H9 (cell line): Measurements from ENCODE around the gene FAM76B. TPM values are rescaled to one million over a fixed set of nuclear protein-coding genes. Genes with fewer than 3 reads are reported as not detected.

ENCODE experiments used
- DNase-seq: peaks from one replicate; pipeline ENCODE4 v3.0.0-alpha.2; 2017
- H2AFZ ChIP-seq: one replicate; pipeline ENCODE4 v1.6.1; 2013; ENCODE audit warnings: mild to moderate bottlenecking, low read length, control low read depth, moderate library complexity
- H2AK5ac ChIP-seq: 2 replicates; pipeline ENCODE4 v1.6.1; 2013; ENCODE audit warnings: low read length, control low read depth, mixed read lengths; ENCODE audit not compliant: insufficient read length
- H2BK120ac ChIP-seq: one replicate; pipeline ENCODE4 v1.6.1; 2013; ENCODE audit warnings: low read depth, mild to moderate bottlenecking, low read length, control low read depth, inconsistent platforms; ENCODE audit not compliant: poor library complexity, severe bottlenecking
- H2BK12ac ChIP-seq: 2 replicates; pipeline ENCODE4 v1.6.1; 2013; ENCODE audit warnings: low read length, control low read depth, mixed read lengths, low read depth; ENCODE audit not compliant: insufficient read length
- H2BK15ac ChIP-seq: 2 replicates; pipeline ENCODE4 v1.6.1; 2013; ENCODE audit warnings: low read depth, low read length, control low read depth
- H2BK20ac ChIP-seq: one replicate; pipeline ENCODE4 v1.6.1; 2013; ENCODE audit warnings: low read depth, mild to moderate bottlenecking, low read length, control low read depth, inconsistent platforms; ENCODE audit not compliant: poor library complexity, severe bottlenecking
- H2BK5ac ChIP-seq: 2 replicates; pipeline ENCODE4 v1.6.1; 2013; ENCODE audit warnings: low read length, control low read depth, mixed read lengths; ENCODE audit not compliant: insufficient read length
- H3K14ac ChIP-seq: 2 replicates; pipeline ENCODE4 v1.6.1; 2013; ENCODE audit warnings: low read length, control low read depth; ENCODE audit not compliant: insufficient read depth
- H3K18ac ChIP-seq: 2 replicates; pipeline ENCODE4 v1.6.1; 2013; ENCODE audit warnings: low read depth, mild to moderate bottlenecking, mixed read lengths, low read length, control low read depth; ENCODE audit not compliant: insufficient read length
- H3K23ac ChIP-seq: 2 replicates; pipeline ENCODE4 v1.6.1; 2013; ENCODE audit warnings: low read length, control low read depth, mixed read lengths, low read depth; ENCODE audit not compliant: insufficient read length
- H3K23me2 ChIP-seq: 2 replicates; pipeline ENCODE4 v1.6.1; 2013; ENCODE audit warnings: low read depth, mild to moderate bottlenecking, mixed read lengths, low read length, control low read depth; ENCODE audit not compliant: insufficient read length, poor library complexity, severe bottlenecking
- H3K27ac ChIP-seq: 2 replicates; pipeline ENCODE4 v1.5.1; 2013; ENCODE audit warnings: low read length, control low read depth, mixed read lengths, low read depth; ENCODE audit not compliant: insufficient read length
- H3K27me3 ChIP-seq: 2 replicates; pipeline ENCODE4 v1.6.1; 2013; ENCODE audit warnings: low read length, control low read depth, inconsistent platforms; ENCODE audit not compliant: insufficient read depth
- H3K4ac ChIP-seq: 2 replicates; pipeline ENCODE4 v1.6.1; 2013; ENCODE audit warnings: low read depth, mild to moderate bottlenecking, control low read depth, inconsistent platforms, low read length, moderate library complexity
- H3K4me1 ChIP-seq: 2 replicates; pipeline ENCODE4 v1.6.1; 2013; ENCODE audit warnings: low read length, control low read depth, inconsistent platforms; ENCODE audit not compliant: insufficient read depth
- H3K4me2 ChIP-seq: 2 replicates; pipeline ENCODE4 v1.6.1; 2013; ENCODE audit warnings: low read length, control low read depth, mixed read lengths; ENCODE audit not compliant: insufficient read length, insufficient read depth
- H3K56ac ChIP-seq: 2 replicates; pipeline ENCODE4 v1.6.1; 2013; ENCODE audit warnings: low read depth, mild to moderate bottlenecking, mixed read lengths, low read length, control low read depth; ENCODE audit not compliant: insufficient read length
- H3K79me1 ChIP-seq: 2 replicates; pipeline ENCODE4 v1.6.1; 2013; ENCODE audit warnings: low read depth, mild to moderate bottlenecking, moderate library complexity, low read length, control low read depth, inconsistent platforms; ENCODE audit not compliant: insufficient read depth, poor library complexity, severe bottlenecking
- H3K79me2 ChIP-seq: 2 replicates; pipeline ENCODE4 v1.6.1; 2013; ENCODE audit warnings: low read length, control low read depth, inconsistent platforms; ENCODE audit not compliant: insufficient read depth
- H3K9ac ChIP-seq: 2 replicates; pipeline ENCODE4 v1.6.1; 2013; ENCODE audit warnings: low read length, control low read depth, mixed read lengths; ENCODE audit not compliant: insufficient read length; ENCODE audit errors: extremely low read depth
- H3K9me3 ChIP-seq: one replicate; pipeline ENCODE4 v1.6.1; 2013; ENCODE audit warnings: low read depth, low read length, inconsistent platforms; ENCODE audit not compliant: control insufficient read depth
- H3T11ph ChIP-seq: one replicate; pipeline ENCODE4 v1.6.1; 2013; ENCODE audit warnings: mild to moderate bottlenecking, low read length, control low read depth, inconsistent platforms
- H4K20me1 ChIP-seq: one replicate; pipeline ENCODE4 v1.6.1; 2013; ENCODE audit not compliant: control insufficient read depth, insufficient read length, insufficient read depth
- H4K5ac ChIP-seq: 2 replicates; pipeline ENCODE4 v1.6.1; 2013; ENCODE audit warnings: low read depth, mild to moderate bottlenecking, mixed read lengths, low read length, control low read depth; ENCODE audit not compliant: insufficient read length
- H4K8ac ChIP-seq: replicated peaks from 2 replicates; pipeline ENCODE4 v1.6.1; 2013; ENCODE audit warnings: low read length, control low read depth, mixed read lengths, low read depth; ENCODE audit not compliant: insufficient read length
- H4K91ac ChIP-seq: 2 replicates; pipeline ENCODE4 v1.6.1; 2013; ENCODE audit warnings: low read depth, mild to moderate bottlenecking, moderate library complexity, mixed read lengths, low read length, control low read depth; ENCODE audit not compliant: insufficient read length
- H3K27ac Mint-ChIP-seq, 3 experiments: 2 replicates in 2 of 3; 3 replicates in 1 of 3; pipeline ENCODE4 v1.8.0; 2020 to 2021; ENCODE audit warnings: mixed read lengths in 3 of 3, mild to moderate bottlenecking in 1 of 3, moderate library complexity in 1 of 3
- H3K27me3 Mint-ChIP-seq: 2 replicates; pipeline ENCODE4 v1.8.0; 2021; ENCODE audit warnings: low read depth, mild to moderate bottlenecking, moderate library complexity, mixed read lengths
- H3K36me3 Mint-ChIP-seq, 3 experiments: 2 replicates in 2 of 3; 3 replicates in 1 of 3; pipeline ENCODE4 v1.8.0; 2020 to 2021; ENCODE audit warnings: low read depth in 3 of 3, mixed read lengths in 3 of 3; ENCODE audit not compliant: insufficient read depth in 1 of 3
- H3K4me1 Mint-ChIP-seq, 2 experiments: 2 replicates each; pipeline ENCODE4 v1.8.0; 2020; ENCODE audit warnings: mixed read lengths in 2 of 2
- H3K4me3 Mint-ChIP-seq, 2 experiments: 2 replicates in 1 of 2; 3 replicates in 1 of 2; pipeline ENCODE4 v1.8.0; 2020 to 2021; ENCODE audit warnings: mild to moderate bottlenecking in 2 of 2, mixed read lengths in 2 of 2, moderate library complexity in 1 of 2
- H3K9me3 Mint-ChIP-seq, 2 experiments: 2 replicates in 1 of 2; 3 replicates in 1 of 2; pipeline ENCODE4 v1.8.0; 2020; ENCODE audit warnings: mild to moderate bottlenecking in 2 of 2, mixed read lengths in 2 of 2, moderate library complexity in 1 of 2
- CTCF ChIP-seq: fragments of 200-600 bp; sonication (generic); conservative IDR thresholded peaks from 3 replicates; pipeline ENCODE4 v1.8.0; 2021; ENCODE audit warnings: antibody characterized with exemption, mild to moderate bottlenecking
- WGBS: extraction: QIAGEN DNeasy Blood & Tissue Kit; methylation state at CpG from one replicate; pipeline ENCODE4 v1.1.7; 2013; ENCODE audit warnings: missing lambda C conversion rate, low lambda C conversion rate, mixed read lengths; ENCODE audit not compliant: insufficient read length; ENCODE audit errors: extremely low coverage; 5-methylcytosine and 5-hydroxymethylcytosine counted together
- total RNA-seq: library from RNA; stranded (reverse); gene quantifications from 2 replicates; pipeline ENCODE4 v1.2.1, GENCODE V29; 2021

The FAM76B gene
- total RNA-seq, 1 experiment from 2014 or later, result 31.5 TPM

GRCh38 chr11:95750101-95750500 is 39.5 kb downstream of the FAM76B start:
- Histone ChIP-seq H3K79me2 (no peaks in the 10 kb centered on the region), H3K4me2 (no peak overlapping the region), H3K27ac (no peak overlapping the region), H4K8ac (no peak overlapping the region), H2BK20ac (no peak overlapping the region), H3K18ac (no peak overlapping the region), H3K9me3 (no peaks in the 10 kb centered on the region), H2BK5ac (no peak overlapping the region), H4K20me1 (no peaks in the 10 kb centered on the region), H3K23me2 (no peaks in the 10 kb centered on the region), H2BK120ac (no peak overlapping the region), H4K91ac (no peak overlapping the region), H3K4me1 (no peaks in the 10 kb centered on the region), H2AK5ac (no peak overlapping the region), H3K4ac (no peak overlapping the region), H3K14ac (no peak overlapping the region), H3K23ac (no peak overlapping the region), H3K56ac (no peak overlapping the region), H2BK12ac (no peak overlapping the region), H3K79me1 (no peaks in the 10 kb centered on the region), H3K27me3 (no peaks in the 10 kb centered on the region), H3K9ac (no peak overlapping the region), H3T11ph (no peak overlapping the region), H2AFZ (no peak overlapping the region), H2BK15ac (no peak overlapping the region), H4K5ac (no peak overlapping the region)
- H3K27me3 Mint-ChIP-seq, result peaks cover 5% of the 10 kb centered on the region
- H3K4me3 Mint-ChIP-seq, result no peak overlapping the region
- H3K9me3 Mint-ChIP-seq, result no peaks in the 10 kb centered on the region
- TF ChIP-seq CTCF, result no peak
- no peaks in the 10 kb centered on the region for H3K4me1 Mint-ChIP-seq
- H3K27ac Mint-ChIP-seq, result no peak overlapping the region
- no peaks in the 10 kb centered on the region for H3K36me3 Mint-ChIP-seq
- no CpG with 5 or more reads among the region's 1 CpG for WGBS
- DNase-seq, result no peak
